Urinary bladder (tissue), 4 donors: ENCODE measurements around the gene CCR2. TPM values are rescaled to one million over a fixed set of nuclear protein-coding genes. Genes with fewer than 3 reads are reported as not detected.
"Not testable (repeated sequence)": the region's sequence is repeated elsewhere in the genome, so short reads cannot be mapped to it uniquely, and the experiment has no call there.

ENCODE experiments used
- DNase-seq: peaks from one replicate; pipeline ENCODE4 v3.0.0-alpha.2; 2015; ENCODE audit errors: extremely low spot score
- H3K27ac ChIP-seq: one replicate; pipeline ENCODE4 v1.5.1; 2013; ENCODE audit warnings: low read depth, mild to moderate bottlenecking, moderate library complexity
- H3K36me3 ChIP-seq: one replicate; pipeline ENCODE4 v1.6.1; 2013; ENCODE audit warnings: mild to moderate bottlenecking, moderate library complexity; ENCODE audit not compliant: insufficient read depth
- H3K4me1 ChIP-seq: one replicate; pipeline ENCODE4 v1.6.1; 2013; ENCODE audit warnings: mild to moderate bottlenecking, moderate library complexity; ENCODE audit not compliant: insufficient read depth
- H3K4me3 ChIP-seq: one replicate; pipeline ENCODE4 v1.5.1; 2013; ENCODE audit warnings: low read depth, low read length
- WGBS: extraction: QIAGEN DNeasy Blood & Tissue Kit; methylation state at CpG from one replicate; pipeline ENCODE4 v1.1.7; 2013; 5-methylcytosine and 5-hydroxymethylcytosine counted together
- polyA plus RNA-seq: library from polyadenylated mRNA; stranded (reverse); fragments of 200-250 nt; gene quantifications from one replicate; pipeline ENCODE4 v1.2.3, GENCODE V29; 2013
- total RNA-seq: library from RNA; depleted of rRNA; stranded (reverse); fragments of >200 nt; gene quantifications from one replicate; pipeline ENCODE4 v1.2.3, GENCODE V29; 2014
- donor health status: healthy with polysubstance abuse.
- donor health status: healthy.

The CCR2 gene
- total and polyA plus RNA-seq, 2 donors, result 2.1 to 3.3 TPM

DNA sequence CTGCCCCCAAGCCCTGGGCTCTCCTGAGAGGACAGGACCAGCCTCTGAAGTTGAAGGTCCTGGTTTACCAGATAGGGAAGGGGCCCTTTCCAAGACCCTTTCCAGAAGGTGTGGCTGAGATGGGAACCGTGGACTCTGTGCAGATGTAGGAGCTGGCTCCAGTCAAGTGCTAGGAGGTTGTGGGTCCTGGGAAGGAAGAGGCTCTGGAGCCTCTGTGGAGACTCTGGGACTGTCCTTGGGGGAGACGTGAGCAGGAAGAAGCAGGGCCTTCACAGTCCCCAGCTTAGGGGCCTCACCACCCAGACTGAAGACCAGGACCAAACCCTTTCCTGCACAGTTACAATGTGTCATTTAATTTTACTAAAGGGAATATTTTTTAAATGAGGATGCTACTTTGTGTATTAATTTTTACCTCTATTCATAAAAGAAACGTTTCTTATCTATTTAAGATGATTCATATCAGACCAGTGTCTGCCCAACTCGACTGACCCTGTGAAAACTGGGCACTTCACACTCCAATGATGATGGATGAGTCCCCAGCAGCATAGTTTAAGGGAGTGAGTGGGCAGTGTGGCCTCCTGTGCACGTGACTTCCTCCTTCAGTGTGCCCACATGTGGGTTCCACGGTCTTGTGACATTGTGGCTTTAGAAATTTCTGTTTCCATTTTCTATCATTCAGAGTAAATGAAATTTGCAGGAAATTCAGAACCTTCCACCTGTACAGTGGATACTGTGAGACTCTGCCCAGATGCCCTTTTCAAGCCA, 42.0 kb downstream of the CCR2 start:
- 62% methylated on average over 6 of the region's 6 CpGs for WGBS
- no peaks in the 10 kb centered on the region for H3K36me3 ChIP-seq
- H3K27ac ChIP-seq, result no peak overlapping the region

DNA sequence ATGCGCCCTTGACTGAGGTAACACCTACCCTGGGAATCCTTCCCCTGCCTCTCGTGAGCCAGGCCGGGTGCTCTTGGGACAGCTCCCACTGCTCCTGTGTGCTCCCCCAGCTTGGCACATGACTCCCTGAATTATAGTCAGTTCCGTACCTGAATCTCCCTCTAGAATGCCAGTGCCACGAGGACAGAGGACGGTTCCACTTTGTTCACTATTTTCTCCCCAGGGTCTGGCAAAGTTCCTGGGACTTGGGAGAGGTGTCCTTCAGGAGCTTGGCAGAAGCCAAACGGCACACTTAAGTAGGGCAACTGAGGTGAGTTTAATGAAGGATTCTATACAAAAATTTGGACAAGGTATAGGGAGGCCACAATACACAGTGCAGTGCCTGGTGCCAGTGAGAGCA, 43.2 kb downstream of the CCR2 start:
- WGBS, result 90% methylated on average over 7 of the region's 7 CpGs
- DNase-seq, result no peak
- Histone ChIP-seq H3K36me3 (no peaks in the 10 kb centered on the region), H3K27ac (no peak overlapping the region), H3K4me1 (no peaks in the 10 kb centered on the region), H3K4me3 (no peak overlapping the region)

More for the DNA sequence above, 42.0 kb downstream of the CCR2 start:
- H3K4me3 ChIP-seq, result no peak overlapping the region
- DNase-seq, result no peak
- H3K4me1 ChIP-seq, result no peaks in the 10 kb centered on the region

DNA sequence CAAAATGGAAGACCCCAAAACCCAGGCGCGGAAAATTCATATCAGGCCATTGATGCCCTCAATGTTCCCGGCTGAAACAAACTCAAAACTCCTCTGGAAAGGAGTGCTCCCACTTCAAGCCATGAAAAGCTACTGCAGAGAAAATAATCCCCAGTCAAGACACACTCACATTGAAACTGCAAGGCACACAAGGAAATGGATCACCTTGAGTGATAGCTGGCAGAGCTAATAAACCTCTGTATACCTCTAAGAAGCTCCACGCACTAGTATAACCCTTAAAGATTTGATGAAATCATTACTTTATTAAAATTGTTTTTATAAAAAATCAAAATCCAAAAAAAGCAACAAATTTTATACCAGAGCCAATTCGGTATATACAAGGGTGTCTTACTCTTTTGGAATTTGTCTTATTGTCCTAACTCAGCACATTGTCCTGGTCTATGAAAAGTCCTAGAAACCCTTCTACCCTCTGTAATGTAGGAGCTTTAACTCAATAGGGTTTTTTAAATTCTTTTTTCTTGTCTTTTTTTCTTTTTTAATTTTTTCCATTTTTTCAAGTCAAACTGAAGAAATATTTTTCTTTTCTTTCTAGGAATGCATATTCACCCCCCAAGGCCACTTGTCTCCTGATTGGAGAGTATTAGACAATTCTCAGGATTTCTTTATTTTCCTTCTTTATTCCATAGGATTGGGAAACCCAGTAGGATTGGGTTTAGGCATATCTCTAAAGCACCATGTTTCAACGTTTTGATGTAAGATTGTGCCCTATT, 44.5 kb downstream of the CCR2 start:
- no peaks in the 10 kb centered on the region for H3K4me1 ChIP-seq
- H3K36me3 ChIP-seq, result no peaks in the 10 kb centered on the region
- DNase-seq, result no peak
- H3K27ac ChIP-seq, result no peak overlapping the region
- H3K4me3 ChIP-seq, result no peak overlapping the region
- WGBS, result 90% methylated on average over 6 of the region's 6 CpGs

DNA sequence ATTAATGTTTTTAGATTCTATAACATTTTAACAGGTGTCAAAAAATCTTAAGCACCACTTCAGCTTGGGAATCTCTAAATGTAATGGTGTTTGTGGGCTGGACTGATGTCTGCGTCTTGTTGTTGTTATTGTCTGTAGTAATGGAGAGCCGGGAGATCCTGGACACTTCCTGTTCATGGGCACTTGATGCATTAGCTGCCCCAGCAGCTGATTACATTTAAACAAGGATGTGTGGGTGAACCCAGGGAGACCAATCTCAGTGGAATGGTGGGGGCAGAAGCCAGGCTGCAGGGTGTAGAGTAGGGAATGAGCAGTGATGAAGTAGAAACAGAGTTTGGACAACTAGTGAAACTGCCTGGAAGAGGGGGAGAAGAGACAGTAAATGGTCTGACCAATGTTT, 45.2 kb downstream of the CCR2 start:
- Histone ChIP-seq H3K27ac (no peak overlapping the region), H3K4me3 (no peak overlapping the region), H3K4me1 (no peaks in the 10 kb centered on the region), H3K36me3 (no peaks in the 10 kb centered on the region)
- WGBS, result 70% methylated on average over 2 of the region's 2 CpGs
- DNase-seq, result no peak

DNA sequence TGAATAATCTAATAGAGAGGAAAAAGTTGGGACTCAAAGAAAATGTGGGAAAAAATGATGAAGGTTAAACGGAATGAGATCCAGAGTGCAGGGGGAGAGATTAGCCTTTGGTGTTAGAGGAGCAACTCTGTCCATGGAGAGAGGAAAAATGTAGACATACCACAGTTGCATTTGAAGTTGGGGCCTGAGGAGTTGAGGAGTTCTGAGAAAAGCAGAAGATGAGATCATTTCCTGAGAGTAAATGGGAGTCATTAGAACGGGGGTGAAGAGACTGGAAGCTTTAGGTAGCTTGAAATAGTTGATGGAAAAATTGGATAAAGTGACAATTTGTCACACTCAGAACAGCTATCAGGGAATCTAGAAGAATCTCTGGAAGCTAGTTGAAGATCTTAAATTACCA, 45.6 kb downstream of the CCR2 start:
- no peak for DNase-seq
- no peak overlapping the region for H3K27ac ChIP-seq
- no peak overlapping the region for H3K4me3 ChIP-seq
- no peaks in the 10 kb centered on the region for H3K36me3 ChIP-seq
- WGBS, result 61% methylated on average over 2 of the region's 2 CpGs
- no peaks in the 10 kb centered on the region for H3K4me1 ChIP-seq

DNA sequence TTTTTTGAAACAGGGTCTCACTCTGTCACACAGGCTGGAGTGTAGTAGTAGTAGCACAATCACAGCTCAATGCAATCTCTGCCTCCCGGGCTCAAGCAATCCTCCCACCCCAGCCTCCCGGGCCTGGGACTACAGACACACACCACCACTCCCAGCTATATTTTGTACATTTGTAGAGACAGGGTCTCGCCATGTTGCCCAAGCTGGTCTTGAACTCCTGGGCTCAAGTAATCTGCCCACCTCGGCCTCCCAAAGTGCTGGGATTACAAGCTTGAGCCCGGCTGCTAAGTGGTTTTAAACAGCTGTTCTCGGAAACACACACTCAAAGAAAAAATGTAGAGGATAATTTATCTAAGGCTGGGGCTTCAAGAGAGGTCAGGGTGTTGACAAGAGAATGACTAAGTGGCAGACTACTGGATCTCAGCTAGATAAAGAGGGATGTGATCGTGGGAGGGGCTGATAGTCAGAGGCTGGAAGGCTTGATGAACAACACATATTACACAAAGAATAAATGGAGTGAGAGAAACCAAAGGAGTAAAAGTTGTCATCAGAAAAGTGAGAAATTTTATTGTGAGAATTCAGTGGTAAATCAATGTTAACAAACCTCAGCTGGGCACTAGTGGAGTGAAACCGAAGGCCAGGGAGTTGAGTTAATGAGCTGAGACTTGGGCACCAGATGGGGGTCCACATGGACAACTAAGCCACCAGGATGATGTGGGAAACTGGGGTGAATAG, 46.3 kb downstream of the CCR2 start:
- Histone ChIP-seq H3K36me3 (no peaks in the 10 kb centered on the region), H3K4me1 (no peaks in the 10 kb centered on the region), H3K4me3 (no peak overlapping the region), H3K27ac (no peak overlapping the region)
- WGBS, result 39% methylated on average over 8 of the region's 8 CpGs
- no peak for DNase-seq

DNA sequence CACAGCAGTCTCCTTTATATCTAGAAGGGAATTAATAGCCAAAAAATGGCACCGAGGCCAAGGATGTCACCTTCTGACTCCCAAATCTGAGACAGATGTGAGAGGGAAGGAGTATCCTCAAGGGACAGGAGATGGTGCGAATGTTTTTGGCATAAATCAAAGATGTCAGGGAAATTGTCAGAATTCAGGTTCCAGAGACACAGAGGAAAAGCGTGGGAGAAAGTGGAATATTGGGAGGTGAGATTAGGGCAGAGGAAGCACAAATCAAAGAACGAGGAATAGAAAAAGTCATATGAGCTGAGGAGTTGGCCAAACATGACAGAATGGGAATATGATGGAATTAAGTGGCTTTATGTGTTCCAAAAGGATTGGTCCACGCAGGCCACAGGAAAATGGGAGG, 46.9 kb downstream of the CCR2 start:
- no peaks in the 10 kb centered on the region for H3K4me1 ChIP-seq
- no peak overlapping the region for H3K4me3 ChIP-seq
- WGBS, result 80% methylated on average over 5 of the region's 5 CpGs
- DNase-seq, result no peak
- H3K27ac ChIP-seq, result no peak overlapping the region
- no peaks in the 10 kb centered on the region for H3K36me3 ChIP-seq

DNA sequence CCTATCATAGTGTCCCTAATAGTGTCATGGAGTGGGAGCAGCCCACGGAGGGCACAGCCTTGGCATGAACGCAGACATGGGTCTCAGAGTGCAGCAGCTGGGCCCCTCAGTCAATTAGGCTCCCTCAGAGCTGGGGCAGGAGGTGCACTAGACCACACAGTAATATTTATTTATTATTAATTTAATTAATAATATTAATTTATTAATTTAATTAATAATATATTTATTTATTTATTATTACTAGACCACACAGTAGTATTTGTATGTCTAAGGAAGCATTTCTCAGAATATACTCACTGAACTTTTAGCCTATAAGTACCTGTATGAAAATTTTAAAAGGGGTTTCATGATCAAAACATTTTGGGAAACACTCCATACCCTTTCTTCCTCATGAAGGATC, 47.7 kb downstream of the CCR2 start:
- no peak overlapping the region for H3K27ac ChIP-seq
- no peaks in the 10 kb centered on the region for H3K4me1 ChIP-seq
- H3K36me3 ChIP-seq, result no peaks in the 10 kb centered on the region
- H3K4me3 ChIP-seq, result no peak overlapping the region
- DNase-seq, result no peak
- 89% methylated on average over 2 of the region's 2 CpGs for WGBS

DNA sequence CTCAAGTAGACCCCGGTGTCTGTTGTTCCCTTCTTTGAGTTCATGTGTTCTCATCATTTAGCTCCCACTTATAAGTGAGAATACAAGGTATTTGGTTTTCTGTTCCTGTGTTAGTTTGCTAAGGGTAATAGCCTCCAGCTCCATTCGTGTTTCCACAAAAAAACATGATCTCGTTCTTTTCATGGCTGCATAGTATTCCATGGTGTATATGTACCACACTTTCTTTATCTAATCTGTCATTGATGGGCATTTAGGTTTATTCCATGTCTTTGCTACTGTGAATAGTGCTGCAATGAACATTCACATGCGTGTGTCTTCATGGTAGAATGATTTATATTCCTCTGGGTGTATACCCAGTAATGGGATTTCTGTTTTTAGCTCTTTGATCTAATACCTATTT, 49.0 kb downstream of the CCR2 start:
- not testable (repeated sequence) for DNase-seq, H3K4me1 ChIP-seq, H3K36me3 ChIP-seq, H3K27ac ChIP-seq, H3K4me3 ChIP-seq
- WGBS, result 91% methylated on average over 4 of the region's 4 CpGs

DNA sequence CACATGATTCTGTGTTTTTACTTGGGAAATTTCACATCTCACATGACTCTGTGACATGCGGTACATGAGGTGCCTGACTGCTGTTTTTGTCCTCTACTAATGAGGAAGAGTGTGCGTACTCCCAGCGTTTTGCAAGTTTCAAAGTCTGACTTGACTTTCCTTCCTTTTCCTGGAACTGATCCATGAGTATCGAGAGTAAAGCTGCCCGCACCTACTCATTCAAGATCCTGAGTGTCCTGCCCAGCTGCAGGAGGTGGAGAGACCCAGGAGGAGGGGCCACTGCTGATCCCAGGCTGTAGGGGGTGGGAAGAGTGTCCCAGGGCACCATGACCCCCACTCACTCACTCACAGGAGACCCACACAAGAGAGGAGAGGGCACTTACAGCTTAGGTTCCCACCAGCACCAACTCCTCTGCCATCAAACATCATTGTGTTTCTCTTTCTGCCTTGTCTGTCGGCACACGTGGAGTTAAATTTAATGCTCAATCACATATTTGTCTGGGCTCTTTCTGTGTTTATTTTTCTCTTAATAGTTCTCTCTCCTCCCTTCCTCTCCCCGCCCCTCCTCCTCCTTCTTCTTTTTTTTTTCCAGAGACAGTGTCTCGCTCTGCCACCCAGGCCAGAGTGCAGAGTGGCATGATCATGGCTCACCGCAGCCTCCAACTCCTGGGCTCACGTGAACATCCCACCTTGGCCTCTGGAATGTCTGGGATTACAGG, 51.5 kb downstream of the CCR2 start:
- Histone ChIP-seq H3K27ac (peak overlapping the region; percentile 81), H3K36me3 (no peaks in the 10 kb centered on the region)
- 34% methylated on average over 11 of the region's 11 CpGs for WGBS

DNA sequence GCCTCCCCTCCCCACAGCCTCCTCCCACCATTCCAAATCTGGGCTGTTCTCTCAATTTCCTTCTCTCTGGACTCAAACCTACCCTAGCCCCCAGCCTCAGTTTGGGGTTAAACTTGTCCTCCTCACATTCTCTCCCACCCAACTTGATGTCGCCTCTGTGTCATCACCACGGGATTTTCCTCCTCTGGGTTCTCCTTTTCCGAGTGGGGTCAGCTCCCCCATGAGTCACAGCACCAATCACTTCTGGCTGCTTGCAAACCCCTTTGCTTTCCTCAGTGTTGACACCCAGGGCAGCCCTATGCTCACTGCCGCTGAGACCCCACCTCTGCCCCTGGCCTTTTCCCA, 52.5 kb downstream of the CCR2 start:
- WGBS, result 75% methylated on average over 4 of the region's 4 CpGs
- Histone ChIP-seq H3K4me3 (no peak overlapping the region), H3K27ac (peak overlapping the region; percentile 64), H3K36me3 (no peaks in the 10 kb centered on the region), H3K4me1 (no peaks in the 10 kb centered on the region)
- DNase-seq, result no peak

More for the DNA sequence above, 51.5 kb downstream of the CCR2 start:
- DNase-seq, result no peak
- Histone ChIP-seq H3K4me3 (no peak overlapping the region), H3K4me1 (no peaks in the 10 kb centered on the region)

DNA sequence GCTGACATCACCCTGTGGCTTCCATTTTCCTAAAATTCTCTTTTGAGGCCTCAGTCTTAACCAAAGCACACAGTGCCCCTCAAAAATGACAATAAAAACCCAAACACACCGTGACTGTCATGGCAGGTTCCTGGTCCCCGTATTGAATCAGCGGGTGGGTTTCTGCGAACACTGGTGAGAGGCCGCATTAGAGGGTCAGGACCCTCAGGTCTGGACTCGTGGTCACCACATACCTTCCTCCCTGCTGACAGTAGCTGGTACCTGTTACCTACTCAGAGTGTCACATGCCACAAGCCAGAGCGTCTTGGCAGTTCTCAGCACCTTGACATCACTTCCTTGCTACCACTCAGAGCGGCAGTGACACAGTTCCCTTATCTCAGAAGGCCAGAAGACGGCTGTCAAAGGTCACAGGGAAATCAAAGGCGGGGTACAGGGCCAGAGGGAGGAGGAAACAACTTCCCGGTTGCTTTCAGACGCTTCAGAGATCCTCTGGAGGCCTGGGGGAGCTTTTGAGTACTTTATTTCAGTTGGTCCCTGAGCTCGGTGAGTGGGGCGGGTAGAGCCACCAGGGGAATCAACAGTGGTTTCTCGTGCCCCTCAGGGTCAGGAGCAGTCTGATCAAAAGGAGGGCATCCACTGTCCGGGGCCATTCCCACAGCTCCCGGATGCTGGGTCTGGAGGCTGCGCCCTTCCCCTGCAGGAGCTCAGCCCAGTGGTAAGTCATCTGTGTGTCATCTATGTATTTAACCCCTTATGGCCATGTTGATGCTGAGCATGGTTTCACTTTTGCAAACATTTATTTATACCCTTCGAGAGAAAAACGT, 53.1 kb downstream of the CCR2 start, which contains the start of the genes CCR5AS and CCRL2:
CCR5AS (minus strand) TSS at position 279 of the 824 bp plus-strand sequence.
CCRL2 (plus strand) TSS at position 472 of the 824 bp plus-strand sequence. CDS start 821 bp downstream, outside the sequence.
- no peaks in the 10 kb centered on the region for H3K4me1 ChIP-seq
- 46% methylated on average over 20 of the region's 20 CpGs for WGBS
- H3K27ac ChIP-seq, result peak within 1 kb of the TSS; percentile 64
- H3K36me3 ChIP-seq, result no peaks in the 10 kb centered on the region
- no peak within 1 kb of the TSS for H3K4me3 ChIP-seq
- DNase-seq, result no peak
